GM23338 (cell line): ENCODE results near the gene DCTN1.

Experiments
- EZH2phosphoT487 ChIP-seq: fragments of 200-600 bp; sonication (generic); IDR thresholded peaks from one replicate; pipeline ENCODE4 v1.8.1; 2018; ENCODE audit warnings: antibody characterized with exemption; ENCODE audit not compliant: unreplicated experiment
- TF ChIP-seq, protein P1 (sequence below), 2 experiments: fragments of 200-600 bp in 1 of 2; sonication (generic) in 1 of 2; conservative IDR thresholded peaks; 2 replicates each; pipeline versions ENCODE4 v1.5.1 to v1.6.1; 2016 to 2017; ENCODE audit warnings: antibody characterized with exemption in 2 of 2, low read depth in 2 of 2, mild to moderate bottlenecking in 2 of 2, moderate library complexity in 1 of 2

DNA sequence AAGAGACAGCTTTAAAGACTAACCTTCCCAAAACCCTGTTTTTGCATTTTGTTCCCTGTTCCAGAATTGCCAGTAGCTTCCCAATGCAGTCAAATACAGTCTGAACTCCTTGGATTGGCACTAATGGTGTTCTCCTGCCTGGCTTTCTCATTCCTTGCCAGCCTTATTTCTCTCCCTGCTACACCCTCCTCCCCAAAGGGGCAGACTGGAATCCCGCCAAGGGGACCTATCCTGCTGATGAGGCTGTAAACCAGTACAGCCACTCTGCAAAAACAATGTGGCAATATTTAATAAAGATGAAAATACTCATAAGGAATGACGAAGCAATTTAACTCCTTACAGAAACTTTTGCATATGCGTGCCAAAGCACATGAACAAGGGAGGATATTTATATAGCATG lies 32.4 kb downstream of the DCTN1 start:
- TF ChIP-seq, protein P1, sequence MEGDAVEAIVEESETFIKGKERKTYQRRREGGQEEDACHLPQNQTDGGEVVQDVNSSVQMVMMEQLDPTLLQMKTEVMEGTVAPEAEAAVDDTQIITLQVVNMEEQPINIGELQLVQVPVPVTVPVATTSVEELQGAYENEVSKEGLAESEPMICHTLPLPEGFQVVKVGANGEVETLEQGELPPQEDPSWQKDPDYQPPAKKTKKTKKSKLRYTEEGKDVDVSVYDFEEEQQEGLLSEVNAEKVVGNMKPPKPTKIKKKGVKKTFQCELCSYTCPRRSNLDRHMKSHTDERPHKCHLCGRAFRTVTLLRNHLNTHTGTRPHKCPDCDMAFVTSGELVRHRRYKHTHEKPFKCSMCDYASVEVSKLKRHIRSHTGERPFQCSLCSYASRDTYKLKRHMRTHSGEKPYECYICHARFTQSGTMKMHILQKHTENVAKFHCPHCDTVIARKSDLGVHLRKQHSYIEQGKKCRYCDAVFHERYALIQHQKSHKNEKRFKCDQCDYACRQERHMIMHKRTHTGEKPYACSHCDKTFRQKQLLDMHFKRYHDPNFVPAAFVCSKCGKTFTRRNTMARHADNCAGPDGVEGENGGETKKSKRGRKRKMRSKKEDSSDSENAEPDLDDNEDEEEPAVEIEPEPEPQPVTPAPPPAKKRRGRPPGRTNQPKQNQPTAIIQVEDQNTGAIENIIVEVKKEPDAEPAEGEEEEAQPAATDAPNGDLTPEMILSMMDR (conservative IDR thresholded peaks at IDR 0.05; ENCODE audit: low read depth in 2 of 2) = no peak
- no peak for TF ChIP-seq EZH2phosphoT487
